Naive thymus-derived CD4-positive, alpha-beta T cell (primary cell): ENCODE data around the gene FAM50A. TPM values are rescaled to one million over a fixed set of nuclear protein-coding genes. Genes with fewer than 3 reads are reported as not detected.

Source experiments
- ATAC-seq: fragments of 150-1000 bp; cut with Tn5 transposase; 2 replicates; pipeline ENCODE4 v1.10.0; 2021; ENCODE audit warnings: mild to moderate bottlenecking, moderate library complexity
- CTCF ChIA-PET: fragments of 350-600 bp; sonication (Branson Sonifier 250); formaldehyde crosslinking; loops from one replicate; lab custom pipeline; 2021; ENCODE audit warnings: antibody characterized with exemption; lab: Charles Lee
- POLR2A ChIA-PET: fragments of 350-600 bp; sonication (Branson Sonifier 250); formaldehyde crosslinking; loops from one replicate; lab custom pipeline; 2021; ENCODE audit warnings: antibody characterized with exemption, inconsistent platforms; lab: Charles Lee
- DNase-seq, 9 donors: peaks; one replicate each; pipeline versions ENCODE4 v3.0.0 to v3.0.0-alpha.2; 2020 to 2022; ENCODE audit warnings: mixed read lengths in 1 of 9
- H3K27ac ChIP-seq: one replicate; pipeline ENCODE4 v1.7.0; 2013; ENCODE audit warnings: mild to moderate bottlenecking, low read depth, low read length, moderate library complexity
- H3K27me3 ChIP-seq, 2 donors: one replicate each; pipeline ENCODE4 v1.7.0; 2013; ENCODE audit warnings: low read length in 2 of 2, mild to moderate bottlenecking in 2 of 2, moderate library complexity in 2 of 2; ENCODE audit not compliant: control insufficient read depth in 2 of 2, insufficient read depth in 2 of 2
- H3K36me3 ChIP-seq, 3 experiments: 1 replicate in 2 of 3; 2 replicates in 1 of 3; pipeline ENCODE4 v1.7.0; 2013; ENCODE audit warnings: low read length in 3 of 3, mild to moderate bottlenecking in 3 of 3, moderate library complexity in 1 of 3; ENCODE audit not compliant: insufficient read depth in 3 of 3, control insufficient read depth in 2 of 3
- H3K4me1 ChIP-seq, 2 donors: one replicate each; pipeline ENCODE4 v1.7.0; 2013; ENCODE audit warnings: low read length in 2 of 2, mild to moderate bottlenecking in 2 of 2, moderate library complexity in 1 of 2; ENCODE audit not compliant: control insufficient read depth in 2 of 2, insufficient read depth in 2 of 2
- H3K4me3 ChIP-seq: 2 replicates; pipeline ENCODE4 v1.7.0; 2013; ENCODE audit warnings: mild to moderate bottlenecking, low read length
- H3K9me3 ChIP-seq, 3 experiments: 1 replicate in 2 of 3; 2 replicates in 1 of 3; pipeline ENCODE4 v1.7.0; 2013; ENCODE audit warnings: low read length in 3 of 3; ENCODE audit not compliant: control insufficient read depth in 2 of 3
- H3K27ac Mint-ChIP-seq, 9 donors: one replicate each; pipeline ENCODE4 v1.8.0; 2020 to 2022; ENCODE audit warnings: mixed read lengths in 9 of 9, mild to moderate bottlenecking in 8 of 9, moderate library complexity in 5 of 9, inconsistent platforms in 2 of 9
- H3K27me3 Mint-ChIP-seq, 5 donors: one replicate each; pipeline ENCODE4 v1.8.0; 2021 to 2022; ENCODE audit warnings: mixed read lengths in 5 of 5, mild to moderate bottlenecking in 1 of 5
- H3K36me3 Mint-ChIP-seq, 5 donors: one replicate each; pipeline ENCODE4 v1.8.0; 2020 to 2022; ENCODE audit warnings: mixed read lengths in 5 of 5, mild to moderate bottlenecking in 3 of 5, inconsistent platforms in 1 of 5
- H3K4me1 Mint-ChIP-seq, 7 donors: one replicate each; pipeline ENCODE4 v1.8.0; 2020 to 2022; ENCODE audit warnings: mixed read lengths in 7 of 7, mild to moderate bottlenecking in 3 of 7, inconsistent platforms in 1 of 7
- H3K4me3 Mint-ChIP-seq, 10 donors: one replicate each; pipeline ENCODE4 v1.8.0; 2020 to 2022; ENCODE audit warnings: mild to moderate bottlenecking in 10 of 10, mixed read lengths in 10 of 10, moderate library complexity in 6 of 10, inconsistent platforms in 2 of 10
- H3K9me3 Mint-ChIP-seq, 11 donors: one replicate each; pipeline ENCODE4 v1.8.0; 2020 to 2022; ENCODE audit warnings: mixed read lengths in 11 of 11, mild to moderate bottlenecking in 4 of 11, inconsistent platforms in 1 of 11, moderate library complexity in 1 of 11
- intact Hi-C, 2 donors: fragments of 100-400 bp; cut with micrococcal nuclease; formaldehyde crosslinking; loops; one replicate each; pipeline ENCODE4 v1.15.1; 2023
- polyA plus RNA-seq, 2 donors: library from polyadenylated mRNA; unstranded; fragments of 300-500 nt; fragmentation: Illumina TruSeq; gene quantifications; one replicate each; pipeline ENCODE4 v1.2.3, GENCODE V29; 2021
- total RNA-seq, 6 experiments: library from RNA in 5 of 6; stranded (reverse) in 5 of 6; gene quantifications; 1 replicate in 5 of 6; 2 replicates in 1 of 6; pipeline ENCODE4 v1.2.3 and lab custom pipeline; 2021 to 2026

Gene FAM50A
- total and polyA plus RNA-seq, 7 experiments from 2014 or later, result 19.9 to 76.5 (median 48.8) TPM

DNA sequence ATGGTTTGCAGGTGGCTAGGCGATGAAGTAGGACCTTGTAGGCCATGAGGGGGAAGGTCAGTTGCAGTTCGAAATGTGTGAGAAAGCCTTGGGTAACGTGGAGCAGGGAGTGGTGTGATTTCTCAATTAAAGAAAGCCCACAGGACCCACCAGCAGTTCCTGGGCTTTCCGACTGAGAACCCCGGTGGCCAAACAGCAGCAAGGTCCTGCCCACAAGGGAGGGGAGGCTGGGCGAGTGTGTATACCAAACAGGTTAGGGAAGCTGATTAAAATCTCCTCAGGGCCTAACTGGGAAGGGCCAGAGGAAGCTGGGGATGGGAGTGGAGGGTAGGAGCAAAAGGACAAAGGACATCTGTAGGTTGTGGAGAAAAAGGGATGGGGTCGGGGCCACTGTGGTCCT is 13.0 kb upstream of the FAM50A start:
- DNase-seq (no peak), ATAC-seq (no peak)
- POLR2A ChIA-PET, result interaction anchor here (3.0 kb wide), 1 partner anchor 53 kb away, joined by 8 read pairs; no protein-coding TSS in a partner anchor
- intact Hi-C loops, result no loop called here
- CTCF ChIA-PET, result interaction anchor here (0.6 kb wide), 1 partner anchor 59 kb away, joined by 3 read pairs; no protein-coding TSS in a partner anchor
- peaks cover 0 to 22% (median 0%) of the 10 kb centered on the region in 3 experiments for H3K36me3 ChIP-seq
- Mint-ChIP-seq H3K9me3 (peaks cover 0 to 1% (median 0%) of the 10 kb centered on the region in 11 donors), H3K4me1 (peaks cover 7 to 33% (median 21%) of the 10 kb centered on the region in 7 donors), H3K27me3 (no peaks in the 10 kb centered on the region), H3K36me3 (peaks cover 0 to 8% (median 0%) of the 10 kb centered on the region in 5 donors), H3K27ac (peak overlapping the region in 6 of 9 donors; percentile 12 to 79 (median 36)), H3K4me3 (peak overlapping the region in 2 of 10 donors; percentile 33 to 80)
- no peak overlapping the region for H3K4me3 ChIP-seq
- H3K27me3 ChIP-seq, result no peaks in the 10 kb centered on the region
- no peaks in the 10 kb centered on the region for H3K9me3 ChIP-seq
- H3K4me1 ChIP-seq, result peaks cover 0 to 4% of the 10 kb centered on the region in 2 donors
- H3K27ac ChIP-seq, result no peak overlapping the region

DNA sequence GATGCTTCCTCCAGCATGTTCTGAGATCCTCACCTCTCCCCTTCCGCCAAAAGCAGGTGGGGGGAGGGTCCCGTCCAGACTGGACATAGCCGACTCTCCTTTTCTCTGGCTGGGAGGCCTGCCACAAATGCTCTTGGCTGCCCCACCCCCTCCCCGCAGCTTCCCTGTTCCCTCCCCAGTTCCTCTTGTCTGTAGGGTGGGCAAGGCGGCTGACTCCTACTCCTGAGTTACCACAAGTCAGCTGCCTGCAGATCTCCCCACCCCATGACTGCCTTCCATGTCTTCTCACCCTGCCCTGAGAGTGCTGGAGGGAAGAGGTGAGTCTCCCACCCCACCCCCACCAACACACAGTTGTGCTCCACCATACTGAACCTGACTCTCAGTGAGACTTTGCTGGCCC is 12.6 kb upstream of the FAM50A start:
- CTCF ChIA-PET, result no interaction called here
- Mint-ChIP-seq H3K9me3 (peaks cover 0 to 3% (median 0%) of the 10 kb centered on the region in 11 donors), H3K27ac (peak overlapping the region in 1 of 9 donors; percentile 18)

DNA sequence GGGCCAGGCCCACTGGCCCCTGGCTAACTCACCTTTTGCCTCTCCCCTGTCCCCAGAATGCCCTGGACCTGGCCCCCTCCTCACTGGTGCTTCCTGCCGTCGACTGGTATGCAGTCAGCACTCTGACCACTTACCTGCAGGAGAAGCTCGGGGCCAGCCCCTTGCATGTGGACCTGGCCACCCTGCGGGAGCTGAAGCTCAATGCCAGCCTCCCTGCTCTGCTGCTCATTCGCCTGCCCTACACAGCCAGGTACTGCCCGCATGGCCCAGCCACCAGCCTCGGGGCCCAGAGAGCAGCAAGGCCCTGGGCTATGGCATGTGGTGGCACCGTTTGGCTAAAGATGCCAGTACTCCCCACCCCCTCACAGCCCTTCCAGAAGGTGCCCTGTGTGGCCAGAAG is 11.7 kb upstream of the FAM50A start:
- Mint-ChIP-seq H3K9me3 (peaks cover 0 to 3% (median 0%) of the 10 kb centered on the region in 11 donors), H3K36me3 (peaks cover 0 to 8% (median 0%) of the 10 kb centered on the region in 5 donors), H3K27me3 (no peaks in the 10 kb centered on the region), H3K4me3 (peak overlapping the region in 1 of 10 donors; percentile 51), H3K4me1 (peaks cover 7 to 32% (median 26%) of the 10 kb centered on the region in 7 donors), H3K27ac (no peak overlapping the region)
- Histone ChIP-seq H3K27me3 (no peaks in the 10 kb centered on the region), H3K9me3 (no peaks in the 10 kb centered on the region), H3K27ac (no peak overlapping the region), H3K4me1 (peaks cover 0 to 4% of the 10 kb centered on the region in 2 donors), H3K36me3 (peaks cover 0 to 25% (median 0%) of the 10 kb centered on the region in 3 experiments), H3K4me3 (no peak overlapping the region)
- CTCF ChIA-PET, result interaction anchor here (0.8 kb wide), 1 partner anchor 84 kb away, joined by 3 read pairs; no protein-coding TSS in a partner anchor
- POLR2A ChIA-PET, result interaction anchor here (1.1 kb wide), 1 partner anchor 53 kb away, joined by 4 read pairs; no protein-coding TSS in a partner anchor
- ATAC-seq, result no peak
- intact Hi-C loops, result no loop called here
- DNase-seq, result no peak

More for the DNA sequence above, 12.6 kb upstream of the FAM50A start:
- no peak for ATAC-seq
- no peaks in the 10 kb centered on the region for H3K27me3 Mint-ChIP-seq
- peaks cover 0 to 8% (median 0%) of the 10 kb centered on the region in 5 donors for H3K36me3 Mint-ChIP-seq
- Histone ChIP-seq H3K27me3 (no peaks in the 10 kb centered on the region), H3K9me3 (no peaks in the 10 kb centered on the region), H3K4me3 (no peak overlapping the region), H3K27ac (no peak overlapping the region), H3K4me1 (peaks cover 0 to 4% of the 10 kb centered on the region in 2 donors), H3K36me3 (peaks cover 0 to 22% (median 0%) of the 10 kb centered on the region in 3 experiments)
- peak overlapping the region in 1 of 10 donors; percentile 9 for H3K4me3 Mint-ChIP-seq
- intact Hi-C loops, result no loop called here
- peaks cover 7 to 36% (median 26%) of the 10 kb centered on the region in 7 donors for H3K4me1 Mint-ChIP-seq
- POLR2A ChIA-PET, result interaction anchor here (1.1 to 3.0 kb wide), 2 partner anchors 53 to 54 kb away, joined by 4 to 8 read pairs; no protein-coding TSS in a partner anchor
- no peak for DNase-seq

DNA sequence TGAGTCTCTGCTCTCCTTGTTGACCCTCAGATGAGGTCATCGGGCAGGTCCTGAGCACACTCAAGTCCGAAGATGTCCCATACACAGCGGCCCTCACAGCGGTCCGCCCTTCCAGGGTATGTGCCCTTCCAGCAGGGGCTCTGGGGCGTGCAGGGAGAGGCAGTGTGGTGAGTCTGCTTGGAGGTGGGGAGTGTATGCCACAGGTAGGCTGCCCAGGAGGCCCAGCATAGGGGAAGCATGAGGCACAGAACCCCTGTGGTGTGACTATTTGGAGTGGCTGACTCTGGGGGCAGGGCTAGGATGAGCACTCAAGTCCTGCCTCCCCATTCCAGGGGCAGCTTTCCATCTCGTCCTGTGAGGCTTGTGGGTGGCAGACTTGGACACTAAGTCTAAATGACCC is 10.3 kb upstream of the FAM50A start:
- POLR2A ChIA-PET, result interaction anchor here (1.0 kb wide), 1 partner anchor 45 kb away, joined by 3 read pairs; no protein-coding TSS in a partner anchor
- peak overlapping the region in 1 of 9 donors; percentile 26 for H3K27ac Mint-ChIP-seq

DNA sequence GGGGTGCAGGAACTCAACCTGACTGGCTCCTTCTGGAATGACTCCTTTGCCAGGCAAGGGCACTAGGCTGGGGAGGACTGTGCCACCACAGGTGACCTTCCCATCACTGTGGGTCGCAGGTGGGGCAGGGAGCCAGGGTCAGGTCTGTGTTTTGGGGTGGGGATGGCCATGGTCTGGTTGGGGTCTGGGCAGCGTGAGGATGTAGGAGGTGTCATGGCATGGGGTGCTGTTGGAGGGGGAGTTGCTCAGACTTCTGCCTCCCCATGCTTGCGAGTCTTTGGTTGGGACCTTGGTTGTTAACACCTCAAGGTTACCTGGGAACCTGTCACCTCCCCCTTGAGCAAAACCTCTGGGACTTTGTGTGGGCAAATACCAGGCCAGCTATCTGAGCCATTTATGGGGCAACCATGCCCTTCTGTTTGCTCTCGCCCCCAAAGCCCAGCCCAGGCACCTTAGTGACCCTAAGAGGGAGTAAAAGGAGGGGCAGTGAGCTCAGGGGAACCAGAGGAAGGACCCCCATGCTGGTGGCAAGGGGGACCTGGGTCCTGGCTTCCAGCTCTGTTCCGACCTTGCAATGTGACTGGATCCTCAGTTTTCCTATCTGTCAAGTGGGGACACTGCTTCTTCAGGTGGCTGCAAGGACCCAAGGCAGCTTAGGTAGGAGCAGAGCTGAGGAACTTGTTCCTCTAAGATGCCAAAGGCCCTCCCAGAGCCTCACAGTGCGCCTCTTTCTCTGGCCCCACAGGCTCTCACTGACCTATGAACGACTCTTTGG is 9.4 kb upstream of the FAM50A start:
- ChIA-PET CTCF (interaction anchor here (0.6 kb wide), 1 partner anchor 72 kb away, joined by 4 read pairs; no protein-coding TSS in a partner anchor), POLR2A (interaction anchor here (1.4 kb wide), 2 partner anchors 11 to 22 kb away, joined by 3 to 5 read pairs; no protein-coding TSS in a partner anchor)
- intact Hi-C loops, result loop anchor here in 1 of 2 donors (5.0 kb wide), 1 partner anchor 37 kb away; the partner anchor contains the start of gene RPL10
- Histone ChIP-seq H3K27ac (no peak overlapping the region), H3K36me3 (peaks cover 0 to 25% (median 0%) of the 10 kb centered on the region in 3 experiments), H3K4me3 (no peak overlapping the region), H3K4me1 (peaks cover 0 to 2% of the 10 kb centered on the region in 2 donors), H3K9me3 (no peaks in the 10 kb centered on the region), H3K27me3 (no peaks in the 10 kb centered on the region)
- no peaks in the 10 kb centered on the region for H3K27me3 Mint-ChIP-seq
- peaks cover 7 to 31% (median 21%) of the 10 kb centered on the region in 7 donors for H3K4me1 Mint-ChIP-seq
- H3K4me3 Mint-ChIP-seq, result no peak overlapping the region
- DNase-seq (no peak), ATAC-seq (no peak)
- peaks cover 0 to 8% (median 0%) of the 10 kb centered on the region in 5 donors for H3K36me3 Mint-ChIP-seq
- peaks cover 0 to 3% (median 0%) of the 10 kb centered on the region in 11 donors for H3K9me3 Mint-ChIP-seq
- H3K27ac Mint-ChIP-seq, result peak overlapping the region in 1 of 9 donors; percentile 75

More for the DNA sequence above, 10.3 kb upstream of the FAM50A start:
- Mint-ChIP-seq H3K4me1 (peaks cover 7 to 31% (median 26%) of the 10 kb centered on the region in 7 donors), H3K4me3 (no peak overlapping the region), H3K27me3 (no peaks in the 10 kb centered on the region), H3K9me3 (peaks cover 0 to 3% (median 0%) of the 10 kb centered on the region in 11 donors), H3K36me3 (peaks cover 0 to 7% (median 0%) of the 10 kb centered on the region in 5 donors)
- Histone ChIP-seq H3K4me1 (peaks cover 0 to 4% of the 10 kb centered on the region in 2 donors), H3K27ac (no peak overlapping the region), H3K36me3 (peaks cover 0 to 25% (median 0%) of the 10 kb centered on the region in 3 experiments), H3K27me3 (no peaks in the 10 kb centered on the region), H3K9me3 (no peaks in the 10 kb centered on the region), H3K4me3 (no peak overlapping the region)
- ATAC-seq (no peak), DNase-seq (no peak)
- intact Hi-C loops, result no loop called here
- CTCF ChIA-PET, result interaction anchor here (0.6 kb wide), 1 partner anchor 1202 kb away, joined by 3 read pairs; no protein-coding TSS in a partner anchor

DNA sequence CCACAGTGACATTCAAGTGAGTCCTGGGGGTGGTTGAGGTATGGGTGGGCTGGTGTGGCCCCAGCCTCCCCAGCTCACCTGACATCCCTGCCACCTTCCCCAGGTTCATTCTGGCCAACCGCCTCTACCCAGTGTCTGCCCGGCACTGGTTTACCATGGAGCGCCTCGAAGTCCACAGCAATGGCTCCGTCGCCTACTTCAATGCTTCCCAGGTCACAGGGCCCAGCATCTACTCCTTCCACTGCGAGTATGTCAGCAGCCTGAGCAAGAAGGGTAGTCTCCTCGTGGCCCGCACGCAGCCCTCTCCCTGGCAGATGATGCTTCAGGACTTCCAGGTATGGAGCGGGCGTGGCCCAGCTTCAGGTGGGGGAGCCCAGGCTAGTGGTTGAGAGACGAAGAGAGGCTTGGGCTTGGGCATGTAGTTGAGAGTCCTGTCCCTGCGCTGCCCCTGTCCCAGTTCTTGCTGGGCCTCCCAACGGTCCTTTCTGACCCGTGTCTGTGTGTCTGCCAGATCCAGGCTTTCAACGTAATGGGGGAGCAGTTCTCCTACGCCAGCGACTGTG is 8.7 kb upstream of the FAM50A start:
- Histone ChIP-seq H3K27me3 (no peaks in the 10 kb centered on the region), H3K4me1 (no peaks in the 10 kb centered on the region), H3K4me3 (no peak overlapping the region), H3K27ac (peak overlapping the region; percentile 85), H3K9me3 (no peaks in the 10 kb centered on the region), H3K36me3 (peaks cover 0 to 28% (median 0%) of the 10 kb centered on the region in 3 experiments)
- intact Hi-C loops, result loop anchor here in 1 of 2 donors (5.0 kb wide), 1 partner anchor 38 kb away; the partner anchor contains the start of gene RPL10
- DNase-seq (no peak), ATAC-seq (no peak)
- peaks cover 0 to 5% (median 0%) of the 10 kb centered on the region in 11 donors for H3K9me3 Mint-ChIP-seq
- peaks cover 7 to 28% (median 17%) of the 10 kb centered on the region in 7 donors for H3K4me1 Mint-ChIP-seq
- H3K4me3 Mint-ChIP-seq, result no peak overlapping the region
- H3K27me3 Mint-ChIP-seq, result no peaks in the 10 kb centered on the region
- ChIA-PET POLR2A (interaction anchor here (1.0 to 2.0 kb wide), 6 partner anchors 10 to 52 kb away, joined by 3 to 9 read pairs (median 4); partner anchors contain the start of gene RPL10), CTCF (no interaction called here)
- peaks cover 0 to 8% (median 0%) of the 10 kb centered on the region in 5 donors for H3K36me3 Mint-ChIP-seq
- H3K27ac Mint-ChIP-seq, result peak overlapping the region in 3 of 9 donors; percentile 3 to 91 (median 22)
